HG02798 (cell line): ENCODE measurements around the gene POLE.

ENCODE experiments used
- ATAC-seq: cut with Tn5 transposase; IDR thresholded peaks from one replicate; pipeline ENCODE4 v1.9.1; 2021; ENCODE audit warnings: mild to moderate bottlenecking; ENCODE audit not compliant: unreplicated experiment, poor library complexity

Gene POLE

GRCh38 chr12:132583411-132583710, 103.8 kb downstream of the POLE start:
- no peak for ATAC-seq

GRCh38 chr12:132582582-132583410, 104.3 kb downstream of the POLE start:
- no peak for ATAC-seq

GRCh38 chr12:132582058-132582420, 105.1 kb downstream of the POLE start:
- no peak for ATAC-seq

GRCh38 chr12:132581348-132582057, 105.6 kb downstream of the POLE start:
- no peak for ATAC-seq

- ATAC-seq = no peak
These were observed 106.3 kb downstream of the POLE start for GRCh38 chr12:132580701-132581292.

GRCh38 chr12:132579744-132580143, 107.4 kb downstream of the POLE start:
- no peak for ATAC-seq

GRCh38 chr12:132578826-132579225, 108.3 kb downstream of the POLE start:
- no peak for ATAC-seq

- no peak for ATAC-seq
These were observed 109.0 kb downstream of the POLE start for GRCh38 chr12:132578118-132578517.

- ATAC-seq = no peak
These were observed 109.8 kb downstream of the POLE start for GRCh38 chr12:132577191-132577920.

- no peak for ATAC-seq
These were observed 110.4 kb downstream of the POLE start for GRCh38 chr12:132576701-132577100.

GRCh38 chr12:132575661-132576060, 111.5 kb downstream of the POLE start:
- no peak for ATAC-seq

- ATAC-seq = no peak
These were observed 112.7 kb downstream of the POLE start for GRCh38 chr12:132574271-132574996.
